ENCODE data around the gene EBLN2. TPM values are rescaled to one million over a fixed set of nuclear protein-coding genes. Genes with fewer than 3 reads are reported as not detected.
A peak's percentile ranks its signal among the peaks of the same experiment; 100 is the strongest.

The EBLN2 gene
- total RNA-seq, 3 donors from 2014 or later (not counting 1 experiment from before 2014, with no cell fraction given) = 8.9 to 11.2 (median 11.0) TPM

DNA sequence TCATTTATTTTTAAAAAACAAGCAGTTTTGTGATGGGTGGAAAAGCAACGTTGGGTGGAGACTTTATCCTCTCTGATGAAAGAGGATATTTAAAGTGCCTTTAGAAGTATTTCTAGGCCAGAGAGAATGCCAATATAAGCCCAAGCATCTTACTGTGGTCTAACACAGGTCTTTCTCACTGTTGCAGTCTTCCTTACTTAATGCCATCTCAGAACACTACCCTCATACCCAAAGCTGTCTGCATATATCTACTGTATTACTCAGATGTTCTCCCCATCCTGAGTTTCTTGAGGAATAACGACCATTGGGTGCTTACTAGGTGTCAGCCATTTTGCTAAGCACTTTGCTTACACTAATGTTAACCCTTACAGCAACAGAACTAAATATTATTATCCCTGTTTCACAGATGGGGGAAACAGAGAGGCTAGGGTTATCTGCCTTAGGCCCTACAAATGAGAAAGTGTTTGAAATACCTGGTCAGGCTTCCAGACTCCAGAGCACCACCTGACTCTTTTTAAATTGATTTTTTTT is 29.8 kb upstream of the EBLN2 start:
- no peaks in the 10 kb centered on the region for H3K27me3 Mint-ChIP-seq (ENCODE audit: low read depth in 2 of 2)
- TF ChIP-seq, protein P1, sequence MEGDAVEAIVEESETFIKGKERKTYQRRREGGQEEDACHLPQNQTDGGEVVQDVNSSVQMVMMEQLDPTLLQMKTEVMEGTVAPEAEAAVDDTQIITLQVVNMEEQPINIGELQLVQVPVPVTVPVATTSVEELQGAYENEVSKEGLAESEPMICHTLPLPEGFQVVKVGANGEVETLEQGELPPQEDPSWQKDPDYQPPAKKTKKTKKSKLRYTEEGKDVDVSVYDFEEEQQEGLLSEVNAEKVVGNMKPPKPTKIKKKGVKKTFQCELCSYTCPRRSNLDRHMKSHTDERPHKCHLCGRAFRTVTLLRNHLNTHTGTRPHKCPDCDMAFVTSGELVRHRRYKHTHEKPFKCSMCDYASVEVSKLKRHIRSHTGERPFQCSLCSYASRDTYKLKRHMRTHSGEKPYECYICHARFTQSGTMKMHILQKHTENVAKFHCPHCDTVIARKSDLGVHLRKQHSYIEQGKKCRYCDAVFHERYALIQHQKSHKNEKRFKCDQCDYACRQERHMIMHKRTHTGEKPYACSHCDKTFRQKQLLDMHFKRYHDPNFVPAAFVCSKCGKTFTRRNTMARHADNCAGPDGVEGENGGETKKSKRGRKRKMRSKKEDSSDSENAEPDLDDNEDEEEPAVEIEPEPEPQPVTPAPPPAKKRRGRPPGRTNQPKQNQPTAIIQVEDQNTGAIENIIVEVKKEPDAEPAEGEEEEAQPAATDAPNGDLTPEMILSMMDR (IDR thresholded peaks at IDR 0.05) = no peak
- intact Hi-C loops (cut with micrococcal nuclease) = no loop called here
- Histone ChIP-seq H3K9me3 (ENCODE audit: control insufficient read depth, insufficient read depth, low read length) (no peaks in the 10 kb centered on the region), H3K27me3 (ENCODE audit: control insufficient read depth, insufficient read depth, low read length) (no peaks in the 10 kb centered on the region), H3K4me3 (ENCODE audit: low read length) (no peak overlapping the region), H3K27ac (ENCODE audit: low read length) (no peak overlapping the region), H3K36me3 (ENCODE audit: control insufficient read depth, insufficient read depth, low read length) (no peaks in the 10 kb centered on the region), H3K4me1 (ENCODE audit: control insufficient read depth, insufficient read depth, low read length) (peaks cover 19% of the 10 kb centered on the region)
- H3K9me3 Mint-ChIP-seq = no peaks in the 10 kb centered on the region
- no peak for DNase-seq
- H3K36me3 Mint-ChIP-seq = no peaks in the 10 kb centered on the region
- H3K27ac Mint-ChIP-seq = no peak overlapping the region
- H3K4me1 Mint-ChIP-seq = peaks cover 50 to 71% of the 10 kb centered on the region in 2 donors
- no peak overlapping the region for H3K4me3 Mint-ChIP-seq
- WGBS (ENCODE audit: insufficient coverage) = 63% methylated on average over 2 of the region's 2 CpGs
- ATAC-seq = no peak

DNA sequence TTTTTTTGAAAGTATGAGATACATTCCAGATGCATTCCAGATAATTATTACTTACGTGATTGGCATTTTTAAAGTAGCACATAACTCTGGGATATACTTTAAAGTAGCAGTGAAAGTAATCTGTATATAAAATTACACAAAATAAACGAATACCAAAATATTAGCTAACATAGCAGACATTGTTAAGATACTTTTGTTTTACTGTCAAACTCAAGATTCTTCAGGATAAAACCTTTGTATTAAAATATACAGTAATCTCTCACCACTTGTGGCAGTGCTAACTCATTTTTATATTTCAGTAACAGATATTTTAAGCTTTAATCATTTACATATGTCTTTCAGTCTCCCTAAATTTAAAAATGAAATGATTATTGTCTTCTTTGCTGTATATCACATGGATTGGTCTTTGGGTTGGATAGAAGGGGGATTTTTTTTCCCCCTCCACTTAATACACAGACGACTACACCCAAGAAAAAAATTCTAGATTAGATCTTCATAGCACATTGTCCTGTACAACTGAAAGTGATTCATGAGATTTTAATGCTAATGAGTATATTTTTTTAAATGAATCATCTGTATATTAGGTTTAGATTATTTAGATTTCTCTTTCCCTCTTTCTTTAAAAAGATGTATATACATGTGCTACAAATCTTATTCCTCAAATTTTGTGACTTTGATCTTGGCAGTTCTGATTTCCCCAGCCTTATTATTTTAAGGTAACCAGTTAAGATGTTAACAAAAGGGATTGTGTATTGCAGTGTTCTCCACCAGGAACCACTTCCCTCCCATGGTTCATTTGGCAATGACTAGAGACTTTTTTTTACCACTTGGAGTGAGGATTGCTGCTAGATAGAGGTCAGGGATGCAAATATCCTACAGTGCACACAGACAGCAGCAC is 24.5 kb upstream of the EBLN2 start:
- TF ChIP-seq, protein P1 (IDR thresholded peaks at IDR 0.05) = no peak
- Mint-ChIP-seq H3K27ac (peak overlapping the region; percentile 29 to 82), H3K4me3 (no peak overlapping the region), H3K4me1 (peaks cover 69 to 77% of the 10 kb centered on the region in 2 donors), H3K36me3 (no peaks in the 10 kb centered on the region), H3K27me3 (ENCODE audit: low read depth in 2 of 2) (no peaks in the 10 kb centered on the region), H3K9me3 (no peaks in the 10 kb centered on the region)
- no peaks in the 10 kb centered on the region for H3K27me3 ChIP-seq (ENCODE audit: control insufficient read depth, insufficient read depth, low read length)
- no peaks in the 10 kb centered on the region for H3K36me3 ChIP-seq (ENCODE audit: control insufficient read depth, insufficient read depth, low read length)
- intact Hi-C loops (cut with micrococcal nuclease) = no loop called here
- no peak for ATAC-seq
- H3K4me3 ChIP-seq (ENCODE audit: low read length) = no peak overlapping the region
- no CpG with 5 or more reads among the region's 3 CpGs for WGBS (ENCODE audit: insufficient coverage)
- no peaks in the 10 kb centered on the region for H3K9me3 ChIP-seq (ENCODE audit: control insufficient read depth, insufficient read depth, low read length)
- H3K4me1 ChIP-seq (ENCODE audit: control insufficient read depth, insufficient read depth, low read length) = no peaks in the 10 kb centered on the region
- DNase-seq = no peak
- no peak overlapping the region for H3K27ac ChIP-seq (ENCODE audit: low read length)

- H3K4me3 Mint-ChIP-seq = peak overlapping the region; percentile 22
- intact Hi-C loops (cut with micrococcal nuclease) = no loop called here
Observed at GRCh38 chr3:73041537-73041936, 19.9 kb upstream of the EBLN2 start.

More at GRCh38 chr3:73041537-73041936, 19.9 kb upstream of the EBLN2 start:
- H3K9me3 Mint-ChIP-seq = no peaks in the 10 kb centered on the region
- ATAC-seq = no peak
- no peaks in the 10 kb centered on the region for H3K4me1 ChIP-seq (ENCODE audit: control insufficient read depth, insufficient read depth, low read length)
- peak overlapping the region in 1 of 2 donors; percentile 52 for H3K27ac Mint-ChIP-seq
- H3K4me3 ChIP-seq (ENCODE audit: low read length) = no peak overlapping the region
- DNase-seq = no peak
- WGBS (ENCODE audit: insufficient coverage) = 87% methylated on average over 3 of the region's 3 CpGs
- H3K36me3 Mint-ChIP-seq = no peaks in the 10 kb centered on the region
- H3K27ac ChIP-seq (ENCODE audit: low read length) = no peak overlapping the region
- no peaks in the 10 kb centered on the region for H3K36me3 ChIP-seq (ENCODE audit: control insufficient read depth, insufficient read depth, low read length)
- H3K9me3 ChIP-seq (ENCODE audit: control insufficient read depth, insufficient read depth, low read length) = no peaks in the 10 kb centered on the region
- no peaks in the 10 kb centered on the region for H3K27me3 Mint-ChIP-seq (ENCODE audit: low read depth in 2 of 2)
- TF ChIP-seq, protein P1 (IDR thresholded peaks at IDR 0.05) = no peak
- H3K27me3 ChIP-seq (ENCODE audit: control insufficient read depth, insufficient read depth, low read length) = no peaks in the 10 kb centered on the region
- peaks cover 57 to 65% of the 10 kb centered on the region in 2 donors for H3K4me1 Mint-ChIP-seq
